NCI-H146 (cell line): ENCODE data around the gene BCL3.
A peak's percentile ranks its signal among the peaks of the same experiment; 100 is the strongest.

Source experiments
- DNase-seq: peaks from one replicate; lab custom pipeline; 2025; lab: John Stamatoyannopoulos, UW

Gene BCL3

DNA sequence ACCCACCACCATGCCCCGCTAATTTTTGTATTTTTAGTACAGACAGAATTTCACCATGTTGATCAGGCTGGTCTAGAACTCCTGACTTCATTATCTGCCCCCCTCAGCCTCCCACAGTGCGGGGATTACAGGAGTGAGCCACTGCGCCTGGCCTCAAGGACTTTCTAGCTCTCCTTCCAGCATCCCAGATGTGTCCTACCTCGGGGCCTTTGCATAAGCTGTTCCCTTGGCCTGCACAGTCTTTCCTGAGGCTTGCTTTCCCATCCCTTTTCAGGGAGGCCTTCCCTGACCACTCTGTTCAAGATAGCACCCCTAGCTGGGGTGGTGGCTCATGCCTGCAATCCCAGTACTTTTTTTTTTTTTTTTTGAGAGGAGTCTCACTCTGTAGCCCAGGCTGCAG, 46.1 kb downstream of the BCL3 start:
- no peak for DNase-seq

DNA sequence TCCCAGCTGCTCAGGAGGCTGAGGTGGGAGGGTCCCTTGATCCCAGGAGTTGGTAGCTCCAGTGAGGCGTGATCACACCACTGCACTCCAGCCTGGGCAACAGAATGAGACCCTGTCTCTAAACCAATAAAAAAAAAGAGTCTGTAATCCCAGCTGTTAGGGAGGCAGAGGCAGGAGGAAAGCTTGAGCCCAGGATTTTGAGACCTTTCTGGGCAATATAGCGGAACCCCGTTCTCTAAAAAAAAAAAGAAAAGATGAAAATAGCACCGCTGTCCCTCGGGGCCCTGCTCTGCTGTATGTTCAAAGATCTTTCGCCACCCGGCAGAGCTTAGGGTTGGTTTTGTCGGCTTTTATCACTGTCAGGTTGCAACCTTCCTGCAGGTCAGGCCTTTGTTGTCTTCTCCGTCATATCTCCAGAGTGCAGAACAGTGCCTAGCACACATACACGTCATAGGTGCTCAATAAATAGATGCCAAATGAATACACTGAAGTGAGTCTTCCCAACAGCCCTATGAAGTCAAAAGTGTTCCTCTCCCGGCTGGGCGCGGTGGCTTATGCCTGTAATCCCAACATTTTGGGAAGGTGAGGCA, 47.0 kb downstream of the BCL3 start:
- no peak for DNase-seq

DNA sequence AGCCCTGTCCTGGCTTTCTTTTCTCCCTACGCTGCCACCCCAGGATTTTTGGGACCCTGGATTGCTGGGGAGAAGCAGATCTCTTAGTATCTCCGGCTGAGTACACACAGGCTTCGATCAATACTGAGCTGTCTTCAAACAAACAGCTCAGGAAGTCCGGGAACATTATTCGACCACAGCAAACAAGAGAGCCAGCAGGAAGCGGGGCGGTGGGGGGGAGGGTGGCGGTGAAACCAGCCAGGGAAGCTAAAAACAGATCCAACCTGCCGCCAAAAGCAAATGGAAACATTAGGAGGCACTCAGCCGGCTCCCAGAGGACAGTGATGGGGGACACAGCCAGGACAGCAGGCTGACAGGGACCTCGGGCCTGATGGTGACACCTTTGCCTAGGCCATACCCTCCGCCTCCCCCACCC, 48.2 kb downstream of the BCL3 start:
- DNase-seq, result peak; percentile 98

DNA sequence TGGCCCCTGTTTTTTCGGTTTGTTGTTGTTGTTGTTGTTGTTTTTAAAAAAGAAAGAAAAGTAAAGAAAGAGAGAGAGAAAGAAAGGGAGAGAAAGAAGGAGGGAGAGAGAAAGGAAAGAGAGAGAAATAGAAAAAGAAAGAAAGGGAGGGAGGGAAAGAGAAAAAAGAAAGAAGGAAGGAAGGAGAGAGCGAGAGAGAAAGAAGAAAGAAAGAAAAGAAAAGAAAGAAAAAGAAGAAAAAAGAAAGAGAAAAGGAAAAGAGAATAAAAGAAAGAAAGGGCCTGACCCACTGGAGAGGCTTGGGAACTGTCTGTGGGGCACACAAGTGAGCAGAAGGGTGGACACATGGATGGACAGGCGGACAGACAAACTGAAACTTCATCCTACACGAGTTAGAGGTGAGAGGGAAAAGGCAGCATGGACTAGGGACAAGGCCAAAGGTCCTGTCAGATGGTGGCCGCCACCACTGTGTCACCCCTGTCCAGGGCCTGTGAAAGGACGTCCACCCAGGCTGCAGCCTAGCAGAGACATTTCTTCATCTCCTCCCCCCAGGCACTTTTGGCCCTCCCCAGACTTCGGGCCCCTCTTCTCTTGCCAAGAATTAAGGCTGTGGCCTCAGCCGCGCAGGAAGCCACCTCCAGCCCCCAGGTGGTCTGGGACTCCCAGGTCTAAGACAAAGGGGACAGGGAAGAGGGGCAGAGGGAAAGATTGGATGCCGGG, 51.3 kb downstream of the BCL3 start:
- no peak for DNase-seq

DNA sequence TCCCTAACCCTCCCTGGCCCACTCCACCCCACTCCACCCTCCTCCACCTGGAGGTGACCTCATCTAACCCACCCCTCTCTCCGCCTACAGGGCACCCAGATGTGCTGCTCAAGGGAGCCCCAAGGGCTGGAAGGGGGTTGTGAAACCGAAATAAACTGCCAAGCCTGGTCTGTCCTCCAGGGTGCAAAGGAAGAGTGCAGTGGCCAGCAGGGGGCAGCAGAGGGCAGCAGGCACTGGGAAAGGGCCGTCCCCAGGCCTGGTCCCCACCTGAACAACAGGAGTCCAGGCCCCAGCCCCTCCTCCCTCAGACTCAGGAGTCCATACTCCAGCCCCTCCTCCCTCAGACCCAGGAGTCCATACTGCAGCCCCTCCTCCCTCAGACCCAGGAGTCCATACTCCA, 52.0 kb downstream of the BCL3 start:
- peak; percentile 82 for DNase-seq

DNA sequence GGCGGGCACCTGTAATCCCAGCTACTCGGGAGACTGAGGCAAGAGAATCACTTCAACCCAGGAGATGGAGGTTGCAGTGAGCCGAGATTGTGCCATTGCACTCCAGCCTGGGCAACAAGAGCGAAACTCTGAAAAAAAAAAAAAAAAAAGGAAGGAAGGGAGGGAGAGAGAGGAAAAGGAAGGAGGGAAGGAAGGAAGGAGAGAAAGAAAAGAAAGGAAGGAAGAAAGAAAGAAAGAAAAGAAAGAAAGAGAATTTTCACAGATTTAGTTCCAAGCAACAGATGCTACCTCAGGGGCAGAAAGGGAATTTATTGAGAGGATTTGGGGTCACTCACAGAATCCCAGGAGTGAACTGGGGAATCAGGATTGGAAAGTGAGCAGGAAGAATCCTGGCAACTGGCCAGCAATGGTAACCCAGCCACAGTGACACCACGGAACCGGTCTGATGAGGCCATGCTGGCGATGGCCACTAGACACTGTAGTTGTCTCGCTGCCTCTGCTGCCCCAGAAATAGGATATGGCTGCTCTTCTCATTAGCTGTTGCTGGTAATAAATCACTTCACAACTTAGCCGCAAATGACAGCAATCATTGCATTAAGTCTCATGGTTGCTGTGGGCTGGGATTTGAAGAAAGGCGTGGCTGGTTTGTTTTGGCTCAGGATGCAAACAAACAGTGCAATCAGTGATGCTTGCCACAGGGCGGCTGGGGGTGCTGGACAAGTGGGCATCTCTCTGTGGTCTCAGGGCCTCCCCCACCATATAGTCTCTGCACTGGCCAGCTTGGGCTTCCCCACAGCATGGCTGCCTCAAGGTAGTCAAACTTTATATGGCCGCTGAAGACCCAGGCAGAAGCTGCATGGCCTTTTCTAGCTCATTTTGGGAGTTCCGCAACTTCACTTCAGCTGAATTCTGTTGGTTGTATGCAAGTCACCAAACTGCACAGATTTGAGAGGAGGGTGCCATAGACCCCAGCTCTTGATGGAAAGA, 55.2 kb downstream of the BCL3 start:
- no peak for DNase-seq

DNA sequence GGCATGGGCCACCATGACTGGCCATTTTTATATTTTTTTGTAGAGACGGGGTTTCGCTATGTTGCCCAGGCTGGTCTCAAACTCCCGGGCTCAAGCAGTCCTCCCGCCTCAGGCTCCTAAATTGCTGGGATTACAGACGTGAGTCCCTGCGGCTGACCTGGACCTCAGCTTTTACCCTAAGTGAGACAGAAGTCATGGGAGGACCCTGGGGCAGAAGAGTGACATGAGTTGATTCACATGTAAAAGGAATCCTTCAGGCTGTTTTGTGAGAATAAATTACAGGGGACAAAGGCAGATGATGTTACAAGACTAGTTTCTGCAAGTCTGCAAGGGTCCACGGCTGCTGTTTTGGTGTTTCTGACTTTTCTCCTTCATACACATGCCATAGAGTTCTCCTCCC, 57.8 kb downstream of the BCL3 start:
- DNase-seq, result no peak

DNA sequence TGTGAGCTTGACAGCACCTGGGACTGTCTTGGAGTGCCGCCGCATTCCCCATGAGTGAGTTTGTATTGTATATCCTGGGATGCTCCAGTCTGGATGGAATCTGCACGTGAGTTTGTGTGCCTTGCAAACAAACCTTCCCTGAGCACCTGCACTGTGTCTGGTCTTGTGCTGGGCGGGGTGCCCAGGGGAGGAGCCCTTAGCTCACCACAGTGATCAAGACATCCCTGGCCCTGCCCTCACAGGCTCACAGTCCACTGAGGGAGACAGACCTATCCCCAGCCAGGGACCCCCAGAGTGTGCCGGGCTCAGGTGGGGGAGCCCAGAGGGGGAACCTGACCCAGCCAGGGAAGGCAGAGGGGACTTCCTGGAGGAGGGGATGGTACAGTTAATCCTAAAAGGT, 58.7 kb downstream of the BCL3 start:
- DNase-seq, result peak; percentile 96

DNA sequence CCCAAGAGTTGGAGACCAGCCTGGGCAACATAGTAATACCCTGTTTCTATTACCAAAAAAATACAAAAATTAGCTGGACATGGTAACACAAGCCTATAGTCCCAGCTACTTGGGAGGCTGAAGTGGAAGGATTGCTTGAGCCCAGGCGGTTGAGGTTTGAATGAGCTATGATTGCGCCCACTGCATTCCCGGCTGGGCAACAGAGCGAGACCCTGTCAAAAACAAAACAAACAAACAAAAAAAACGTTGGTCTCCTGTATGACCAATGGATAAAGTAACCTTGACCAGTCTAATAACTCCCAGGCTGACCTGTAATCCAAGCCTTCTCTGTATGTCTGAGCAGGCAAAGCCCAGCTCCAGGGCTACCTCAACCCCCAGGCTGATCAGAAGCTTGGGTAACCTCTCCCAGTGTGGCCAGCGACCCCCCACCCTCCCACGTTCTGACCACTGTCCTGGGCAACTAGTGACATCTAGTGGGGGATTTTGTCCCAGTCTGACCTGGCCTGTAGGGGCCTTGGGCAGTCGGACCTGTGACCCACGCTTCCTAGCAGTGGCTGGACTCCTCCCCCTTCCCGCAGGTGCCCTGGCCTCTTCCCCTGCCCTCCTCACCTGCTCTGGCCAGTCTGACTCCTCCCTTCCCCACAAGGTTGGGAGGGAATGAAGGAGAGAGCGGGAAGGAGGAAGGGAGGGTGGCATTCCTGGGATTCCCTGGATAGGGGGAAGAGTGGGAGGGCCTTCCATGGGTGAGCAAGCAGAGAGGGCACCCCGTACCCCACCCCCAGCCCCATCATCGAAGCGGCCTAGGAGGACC, 59.3 kb downstream of the BCL3 start:
- peak; percentile 97 for DNase-seq

DNA sequence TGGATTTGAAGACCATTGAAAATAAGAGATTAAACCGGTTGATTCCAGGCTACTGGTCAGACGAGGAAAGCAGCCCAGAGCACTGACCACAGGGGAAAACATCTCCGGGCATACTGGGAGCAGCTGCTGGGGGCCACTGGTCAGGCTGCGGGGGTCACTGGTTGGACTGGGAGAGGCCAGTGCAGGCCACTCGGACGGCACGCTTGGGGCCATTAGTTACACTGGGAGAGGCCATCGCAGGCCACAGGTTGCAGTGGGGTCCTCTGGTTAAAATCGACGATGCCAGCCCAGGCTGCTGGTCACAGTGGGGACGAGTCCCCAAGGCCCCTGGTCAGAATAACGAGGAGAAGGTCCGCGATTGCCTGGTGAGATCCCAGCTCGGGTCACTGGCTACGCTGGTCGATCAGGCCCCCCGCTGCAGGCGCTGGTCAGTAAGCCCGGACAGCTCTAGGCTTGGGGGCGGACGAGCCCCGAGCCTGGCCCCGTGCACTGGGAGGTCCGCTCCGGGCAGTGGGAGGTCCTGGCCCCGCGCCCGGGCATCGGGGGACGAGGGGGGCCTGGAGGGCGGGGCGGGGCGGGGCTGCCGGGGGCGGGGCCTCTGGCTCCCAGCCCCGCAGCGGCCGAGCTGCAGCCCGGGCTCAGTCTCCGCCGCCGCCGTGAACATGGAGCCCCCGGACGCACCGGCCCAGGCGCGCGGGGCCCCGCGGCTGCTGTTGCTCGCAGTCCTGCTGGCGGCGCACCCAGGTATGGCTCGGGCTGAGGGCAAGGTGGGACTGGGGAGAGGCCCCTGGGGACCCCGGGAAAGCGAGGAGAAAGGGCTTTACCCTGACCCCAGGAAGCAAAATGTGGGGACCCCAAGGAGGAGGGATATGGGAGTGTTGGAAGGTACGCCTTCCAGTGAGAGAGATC, 60.2 kb downstream of the BCL3 start, which contains the start of gene BCAM:
TSS of gene BCAM (plus strand) at position 641 of the 909 bp plus-strand sequence. CDS start at position 663, 22 bp downstream.
- peak; percentile 91 for DNase-seq
